IPS-11a (cell line): ENCODE results near the gene FOS.

Experiments
- H3K4me3 ChIP-seq: one replicate; pipeline ENCODE4 v1.5.1; 2013; ENCODE audit warnings: low read depth, low read length, control low read depth

The FOS gene

DNA sequence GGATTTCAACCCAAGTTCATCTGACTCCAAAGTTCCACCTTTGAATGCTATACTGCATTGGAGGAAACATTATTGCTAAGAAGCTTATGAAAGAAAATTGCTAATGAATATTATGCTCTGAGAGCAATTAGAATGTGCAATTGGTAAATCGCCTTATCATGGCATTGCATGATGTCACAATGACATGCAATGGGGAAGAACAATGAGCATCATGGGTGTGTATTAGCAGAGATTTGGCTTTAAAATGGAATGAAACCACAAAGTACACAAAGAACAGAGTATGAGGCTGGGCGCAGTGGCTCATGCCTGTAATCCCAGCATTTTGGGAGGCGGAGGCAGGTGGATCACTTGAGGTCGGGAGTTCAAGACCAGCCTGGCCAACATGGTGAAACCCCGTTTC lies 34.7 kb downstream of the FOS start:
- H3K4me3 ChIP-seq = no peak overlapping the region

DNA sequence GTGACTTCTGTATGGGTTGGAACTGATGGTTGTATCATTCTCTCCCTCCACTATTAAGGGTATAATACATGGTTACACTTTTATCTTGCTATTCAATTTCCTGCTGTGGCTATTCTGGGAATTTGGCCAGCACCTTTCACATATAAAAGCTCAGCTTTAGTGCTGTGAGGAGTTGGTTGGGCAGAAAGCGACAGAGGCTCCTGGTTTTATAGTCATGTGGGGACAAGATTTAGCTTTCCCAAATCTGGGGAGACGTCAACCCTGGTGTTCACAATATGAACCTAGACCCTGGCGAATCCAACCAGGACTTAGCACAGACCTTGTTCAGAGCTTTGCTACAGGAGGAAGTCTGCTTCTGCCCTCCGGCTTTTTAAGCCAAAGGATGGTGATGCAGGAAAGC lies 36.5 kb downstream of the FOS start:
- H3K4me3 ChIP-seq = no peak overlapping the region

DNA sequence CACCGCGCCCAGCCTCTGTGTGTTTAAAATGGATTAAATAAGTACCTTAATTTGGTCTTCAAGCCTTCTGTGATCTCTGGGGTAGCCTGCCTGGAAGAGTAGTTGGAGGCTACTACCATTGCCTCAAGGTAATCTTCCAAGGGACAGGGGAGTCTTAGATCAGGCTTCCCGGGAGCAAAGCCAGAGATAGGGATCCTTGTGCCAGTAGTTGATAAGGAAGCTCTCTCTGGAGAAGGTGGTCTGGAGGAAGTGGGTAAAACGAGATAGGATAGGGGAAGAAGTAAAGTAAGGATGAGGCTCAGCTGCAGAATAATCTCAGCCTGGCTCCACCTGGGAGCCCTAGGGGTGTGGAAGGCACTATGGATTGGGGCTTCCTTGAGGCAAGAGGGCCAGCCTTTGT lies 38.5 kb downstream of the FOS start:
- H3K4me3 ChIP-seq = no peak overlapping the region

DNA sequence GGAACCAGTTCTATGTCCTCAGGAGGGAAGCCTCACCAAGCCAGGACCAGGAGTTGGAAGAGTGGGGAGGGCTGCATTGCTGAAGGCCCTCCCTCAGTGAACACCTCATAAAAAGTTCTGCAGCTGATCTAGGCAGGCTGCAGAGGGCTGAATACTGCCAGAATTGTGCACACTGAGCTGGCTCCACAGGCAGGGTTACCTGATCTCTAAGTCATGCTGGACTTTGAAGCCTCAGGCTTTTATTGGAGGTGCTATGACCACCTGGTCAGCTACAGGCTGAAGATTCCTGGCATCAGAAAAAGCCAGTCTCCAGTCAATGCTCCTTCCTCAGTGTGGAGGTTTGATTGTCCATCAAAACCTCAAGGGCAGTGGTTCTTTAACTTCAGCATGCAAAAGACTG lies 39.7 kb downstream of the FOS start:
- H3K4me3 ChIP-seq = no peak overlapping the region

DNA sequence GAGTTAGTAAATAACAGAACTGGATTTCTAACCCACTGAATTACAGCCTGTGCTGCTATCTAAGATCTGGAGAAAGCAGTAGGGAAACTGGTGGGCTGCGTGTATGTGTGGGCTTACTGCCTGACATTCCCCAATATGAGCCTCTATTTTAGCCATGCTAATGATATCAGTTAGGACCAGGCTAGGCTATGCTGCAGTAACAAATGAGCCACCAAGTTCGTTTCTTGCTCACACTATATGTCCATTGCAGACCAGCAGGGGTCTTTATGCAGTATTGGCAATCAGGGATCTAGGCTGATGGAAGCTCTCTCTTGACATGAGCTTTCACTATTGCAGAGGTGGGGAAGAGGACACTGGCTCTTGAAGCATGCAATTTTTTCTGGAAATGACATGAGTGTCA lies 40.4 kb downstream of the FOS start:
- no peak overlapping the region for H3K4me3 ChIP-seq

DNA sequence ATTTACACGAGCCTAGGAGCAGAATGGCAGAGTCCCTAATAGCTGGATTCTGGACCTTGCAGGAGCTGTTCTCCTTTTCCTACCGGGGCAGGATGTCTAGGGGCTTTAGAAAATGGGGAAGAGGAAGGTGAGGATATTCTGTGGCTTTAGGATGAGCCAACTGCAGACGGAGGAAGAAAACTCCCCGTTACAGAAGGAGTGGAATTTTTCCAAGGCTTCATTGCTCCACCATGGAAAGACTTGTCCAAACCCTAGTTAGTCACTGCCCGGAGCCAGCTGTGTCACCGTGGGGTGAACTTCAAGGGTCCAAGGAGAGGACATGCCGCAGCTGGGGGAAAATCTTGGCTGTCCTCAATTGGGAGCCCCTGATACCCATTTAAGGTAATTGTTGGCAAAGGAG lies 41.6 kb downstream of the FOS start:
- no peak overlapping the region for H3K4me3 ChIP-seq

DNA sequence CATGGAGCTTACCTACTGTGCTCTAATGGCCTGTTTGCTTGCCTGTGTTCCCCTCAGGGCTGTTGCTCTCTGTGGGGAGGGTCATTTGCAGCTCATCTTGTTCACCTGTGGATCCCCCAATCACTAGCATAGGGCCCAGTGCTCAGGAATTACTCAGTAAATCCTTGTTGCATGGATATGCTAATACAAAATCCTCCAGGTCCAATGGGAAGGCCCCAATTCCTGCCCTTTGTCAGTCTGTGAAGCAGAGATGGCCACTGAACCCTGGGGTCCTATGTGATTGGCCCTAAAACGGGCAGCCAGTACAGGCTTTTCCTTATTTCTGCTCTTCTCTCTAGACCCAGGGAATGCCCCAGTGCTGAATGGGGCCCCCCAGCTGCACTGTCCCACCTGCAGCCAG lies 44.1 kb downstream of the FOS start:
- no peak overlapping the region for H3K4me3 ChIP-seq

DNA sequence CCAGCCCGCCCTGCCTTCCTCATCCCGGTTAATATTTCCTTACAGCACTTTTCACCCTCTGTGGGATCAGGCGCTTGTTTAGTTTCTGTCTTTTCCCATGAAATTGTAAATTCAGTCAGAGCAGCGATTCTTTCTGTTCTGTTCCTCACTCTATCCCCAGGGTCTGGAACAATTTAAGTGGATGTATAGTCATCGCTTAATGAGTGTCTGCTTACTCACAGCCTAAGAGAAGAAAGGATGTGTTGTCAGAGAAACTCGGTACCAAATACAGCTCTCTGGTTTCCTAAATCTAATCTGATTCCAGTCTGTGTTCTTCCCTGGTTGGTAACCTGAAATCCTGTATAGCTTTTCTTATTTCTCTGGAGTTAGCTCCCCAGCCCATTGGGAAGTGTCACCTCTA lies 44.9 kb downstream of the FOS start:
- no peak overlapping the region for H3K4me3 ChIP-seq

DNA sequence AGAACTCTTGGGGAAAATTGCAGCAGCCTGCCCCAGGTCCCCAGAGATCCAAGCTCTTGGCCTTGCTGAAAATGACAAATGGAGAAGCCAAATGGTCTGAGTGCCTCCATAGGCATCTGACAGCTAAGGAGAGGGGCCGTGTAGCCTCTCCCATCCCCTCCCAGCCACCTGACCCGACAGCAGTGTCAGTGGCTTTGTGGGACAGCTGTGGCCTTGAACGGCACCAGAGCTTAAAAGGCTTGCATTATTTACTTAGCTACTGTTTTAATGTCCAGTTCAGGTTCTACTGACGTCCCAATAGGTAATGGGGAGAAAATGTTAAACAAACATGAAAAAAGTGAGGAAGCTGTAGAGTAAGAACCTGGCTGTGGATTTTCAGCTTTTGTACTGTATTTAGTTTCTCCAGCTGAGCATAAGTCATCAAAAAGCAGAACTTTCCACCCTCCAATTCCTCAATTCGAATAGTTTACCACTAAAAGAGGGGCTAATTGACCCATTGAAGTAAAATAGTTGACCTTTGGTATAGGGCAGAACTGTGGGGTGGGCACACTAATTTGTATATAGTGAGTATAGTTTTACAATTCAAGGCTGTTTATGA lies 50.0 kb downstream of the FOS start:
- H3K4me3 ChIP-seq = no peak overlapping the region

DNA sequence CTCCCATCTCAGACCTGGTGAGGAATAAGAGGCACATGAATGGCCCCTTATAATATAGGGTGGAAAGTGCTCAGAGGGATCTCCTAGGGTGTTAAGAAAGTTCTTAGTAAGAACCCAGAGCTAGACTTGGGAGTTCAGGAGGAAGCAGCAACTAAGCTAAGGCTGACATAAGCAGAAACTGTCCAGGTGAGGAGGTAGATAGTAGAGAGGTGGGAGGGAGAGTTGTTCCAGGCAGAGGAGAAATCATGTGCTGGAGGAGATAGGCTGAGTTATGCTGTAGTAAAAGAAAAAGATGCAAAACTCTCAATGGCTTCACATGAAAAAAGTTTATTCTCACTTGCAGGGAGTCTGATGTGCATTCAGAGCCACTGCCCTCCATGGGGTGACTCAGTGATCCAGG lies 50.7 kb downstream of the FOS start:
- no peak overlapping the region for H3K4me3 ChIP-seq

DNA sequence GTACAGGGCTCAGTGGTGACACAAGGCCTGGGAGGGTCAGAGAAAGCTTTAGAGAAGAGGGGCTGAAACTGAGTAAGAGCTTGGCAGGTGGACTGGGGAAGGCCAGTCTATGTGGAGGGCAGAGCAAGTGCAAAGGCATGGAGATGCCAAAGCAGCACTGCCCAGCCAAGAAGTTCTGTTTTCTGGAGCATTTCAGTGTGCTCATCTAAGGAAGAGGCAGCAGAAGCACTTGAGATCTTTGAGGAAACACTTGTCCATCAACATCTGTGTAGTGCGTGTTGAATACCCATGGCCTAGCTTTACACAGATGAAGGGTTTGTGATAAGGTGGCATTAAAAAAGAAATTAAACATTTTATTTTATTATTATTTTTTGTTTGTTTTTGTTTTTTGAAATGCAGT lies 52.8 kb downstream of the FOS start:
- no peak overlapping the region for H3K4me3 ChIP-seq
